Fibroblast of the aortic adventitia (primary cell): ENCODE data around the gene ZNF212. TPM values are rescaled to one million over a fixed set of nuclear protein-coding genes. Genes with fewer than 3 reads are reported as not detected.
"Not testable (repeated sequence)": the region's sequence is repeated elsewhere in the genome, so short reads cannot be mapped to it uniquely, and the experiment has no call there.

ENCODE experiments used
- DNase-seq: peaks from one replicate; pipeline ENCODE4 v3.0.0-alpha.2; 2010; ENCODE audit warnings: low read depth
- H3K4me3 ChIP-seq: 2 replicates; pipeline ENCODE4 v1.5.1; 2011; ENCODE audit warnings: low read depth, mild to moderate bottlenecking, control low read depth, low read length, moderate library complexity
- total RNA-seq: library from RNA; depleted of rRNA; stranded (reverse); fragments of >200 nt; gene quantifications from 2 replicates; pipeline ENCODE4 v1.2.3, GENCODE V29; 2012; ENCODE audit warnings: low replicate concordance
- TF ChIP-seq, protein P1 (sequence below): IDR thresholded peaks from 2 replicates; pipeline ENCODE4 v1.5.1; 2011; ENCODE audit warnings: mild to moderate bottlenecking, low read length, control low read depth, inconsistent platforms; ENCODE audit not compliant: insufficient read depth

The ZNF212 gene
- total RNA-seq, 1 donor, result 5.6 TPM

DNA sequence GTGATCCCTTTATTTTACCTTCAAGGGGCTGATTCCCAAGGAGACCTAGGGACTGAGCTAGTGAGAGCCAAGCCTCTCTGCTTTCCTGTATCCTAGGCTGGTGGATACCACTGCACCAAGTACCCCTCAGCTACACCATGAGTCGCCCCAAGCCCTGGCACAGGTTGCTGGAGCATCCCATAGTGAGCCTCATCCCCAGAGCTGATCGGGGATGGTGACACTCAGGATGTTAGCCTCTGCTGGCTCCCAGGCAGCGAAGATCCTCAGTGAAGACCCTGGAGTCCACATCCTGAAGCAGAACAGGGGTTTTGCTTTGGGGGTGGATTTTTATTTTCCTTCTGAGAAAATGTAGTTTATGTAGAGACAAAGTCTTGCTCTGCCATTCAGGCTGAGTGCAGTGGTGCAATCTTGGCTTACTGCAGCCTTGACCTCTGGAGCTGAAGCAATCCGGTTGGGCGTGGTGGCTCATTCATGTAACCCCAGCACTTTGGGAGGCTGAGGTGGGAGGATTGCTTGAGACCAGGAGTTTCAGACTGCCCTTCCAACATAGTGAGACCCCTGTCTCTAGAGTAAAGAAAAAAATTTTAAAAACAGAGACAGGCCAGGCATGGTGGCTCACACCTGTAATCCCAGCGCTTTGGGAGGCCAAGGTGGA lies 12.5 kb upstream of the ZNF212 start:
- TF ChIP-seq, protein P1, sequence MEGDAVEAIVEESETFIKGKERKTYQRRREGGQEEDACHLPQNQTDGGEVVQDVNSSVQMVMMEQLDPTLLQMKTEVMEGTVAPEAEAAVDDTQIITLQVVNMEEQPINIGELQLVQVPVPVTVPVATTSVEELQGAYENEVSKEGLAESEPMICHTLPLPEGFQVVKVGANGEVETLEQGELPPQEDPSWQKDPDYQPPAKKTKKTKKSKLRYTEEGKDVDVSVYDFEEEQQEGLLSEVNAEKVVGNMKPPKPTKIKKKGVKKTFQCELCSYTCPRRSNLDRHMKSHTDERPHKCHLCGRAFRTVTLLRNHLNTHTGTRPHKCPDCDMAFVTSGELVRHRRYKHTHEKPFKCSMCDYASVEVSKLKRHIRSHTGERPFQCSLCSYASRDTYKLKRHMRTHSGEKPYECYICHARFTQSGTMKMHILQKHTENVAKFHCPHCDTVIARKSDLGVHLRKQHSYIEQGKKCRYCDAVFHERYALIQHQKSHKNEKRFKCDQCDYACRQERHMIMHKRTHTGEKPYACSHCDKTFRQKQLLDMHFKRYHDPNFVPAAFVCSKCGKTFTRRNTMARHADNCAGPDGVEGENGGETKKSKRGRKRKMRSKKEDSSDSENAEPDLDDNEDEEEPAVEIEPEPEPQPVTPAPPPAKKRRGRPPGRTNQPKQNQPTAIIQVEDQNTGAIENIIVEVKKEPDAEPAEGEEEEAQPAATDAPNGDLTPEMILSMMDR, result no peak
- no peak for DNase-seq
- H3K4me3 ChIP-seq, result no peak overlapping the region

GRCh38 chr7:149228831-149229471 lies 10.5 kb upstream of the ZNF212 start:
- no peak overlapping the region for H3K4me3 ChIP-seq
- DNase-seq, result no peak
- TF ChIP-seq, protein P1, result no peak

DNA sequence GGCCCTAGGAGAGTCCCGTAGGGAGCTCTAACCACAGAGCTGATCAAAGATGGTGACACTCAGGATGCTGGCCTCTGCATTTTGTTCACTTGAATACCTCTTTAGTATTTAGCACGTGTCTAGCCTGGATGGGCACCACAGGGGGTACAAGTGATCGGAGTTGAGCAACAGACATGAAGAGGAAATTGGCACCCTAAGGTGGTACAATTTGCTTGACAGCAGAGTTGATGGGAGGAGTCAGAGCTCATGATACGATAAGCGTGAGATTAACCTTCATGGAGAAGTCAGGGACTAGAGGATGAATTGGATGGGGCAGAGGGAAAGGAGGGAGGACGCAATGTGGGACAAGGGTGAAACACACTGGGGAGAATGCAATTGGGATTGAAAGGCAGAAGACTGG lies 9.9 kb upstream of the ZNF212 start:
- DNase-seq, result no peak
- no peak overlapping the region for H3K4me3 ChIP-seq
- TF ChIP-seq, protein P1, result no peak

GRCh38 chr7:149232362-149232761 lies 7.1 kb upstream of the ZNF212 start:
- DNase-seq, result no peak
- TF ChIP-seq, protein P1, result no peak
- H3K4me3 ChIP-seq, result no peak overlapping the region

DNA sequence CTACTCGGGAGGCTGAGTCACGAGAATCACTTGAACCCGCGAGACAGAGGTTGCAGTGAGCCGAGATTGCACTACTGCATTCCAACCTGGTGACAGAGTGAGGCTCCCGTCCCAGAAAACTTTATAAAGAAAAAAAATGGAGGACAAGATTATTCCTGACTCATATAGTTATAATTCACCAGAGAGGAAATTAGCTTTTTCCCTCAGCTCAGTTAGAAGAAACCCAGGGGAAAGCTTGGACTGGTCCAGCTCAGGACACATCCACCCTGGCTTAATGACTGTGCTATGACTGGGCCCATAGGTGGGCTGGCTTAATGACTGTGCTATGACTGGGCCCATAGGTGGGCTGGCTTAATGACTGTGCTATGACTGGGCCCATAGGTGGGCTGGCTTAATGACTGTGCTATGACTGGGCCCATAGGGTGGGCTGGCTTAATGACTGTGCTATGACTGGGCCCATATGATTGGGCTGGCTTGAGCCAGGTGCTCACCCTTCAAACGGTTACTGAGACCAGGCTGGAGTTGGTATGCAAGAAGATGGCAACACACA lies 5.7 kb upstream of the ZNF212 start:
- not testable (repeated sequence) for H3K4me3 ChIP-seq
- DNase-seq, result peak; percentile 88

GRCh38 chr7:149237502-149237901 lies 1.9 kb upstream of the ZNF212 start:
- no peak for DNase-seq
- no peak overlapping the region for H3K4me3 ChIP-seq
- TF ChIP-seq, protein P1, result no peak

DNA sequence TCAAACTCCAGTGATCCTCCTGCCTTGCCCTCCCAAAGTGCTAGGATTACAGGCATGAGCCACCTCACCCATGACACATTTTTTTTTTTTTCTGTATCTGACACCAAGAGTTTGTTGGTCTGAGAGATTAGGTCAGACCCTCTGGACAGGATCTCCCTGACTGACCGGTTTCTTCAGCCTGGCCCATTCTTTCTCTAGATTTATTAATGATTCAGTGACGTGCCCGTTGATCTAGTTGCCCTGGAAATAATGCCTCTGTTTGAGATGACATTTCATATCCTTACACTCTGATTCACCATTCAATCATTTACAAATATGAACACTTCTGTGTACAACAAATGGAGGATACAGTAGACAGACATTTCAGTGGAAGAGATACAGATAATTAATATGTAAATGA lies 1.4 kb upstream of the ZNF212 start:
- TF ChIP-seq, protein P1, result no peak
- no peak overlapping the region for H3K4me3 ChIP-seq
- DNase-seq, result no peak
